GM19238 (cell line): ENCODE measurements around the gene SLC9A7.
"Not testable (repeated sequence)": the region's sequence is repeated elsewhere in the genome, so short reads cannot be mapped to it uniquely, and the experiment has no call there.

Source experiments
- DNase-seq: peaks from one replicate; pipeline ENCODE4 v3.0.0; 2011; ENCODE audit warnings: low spot score; ENCODE audit not compliant: insufficient read length

Gene SLC9A7

DNA sequence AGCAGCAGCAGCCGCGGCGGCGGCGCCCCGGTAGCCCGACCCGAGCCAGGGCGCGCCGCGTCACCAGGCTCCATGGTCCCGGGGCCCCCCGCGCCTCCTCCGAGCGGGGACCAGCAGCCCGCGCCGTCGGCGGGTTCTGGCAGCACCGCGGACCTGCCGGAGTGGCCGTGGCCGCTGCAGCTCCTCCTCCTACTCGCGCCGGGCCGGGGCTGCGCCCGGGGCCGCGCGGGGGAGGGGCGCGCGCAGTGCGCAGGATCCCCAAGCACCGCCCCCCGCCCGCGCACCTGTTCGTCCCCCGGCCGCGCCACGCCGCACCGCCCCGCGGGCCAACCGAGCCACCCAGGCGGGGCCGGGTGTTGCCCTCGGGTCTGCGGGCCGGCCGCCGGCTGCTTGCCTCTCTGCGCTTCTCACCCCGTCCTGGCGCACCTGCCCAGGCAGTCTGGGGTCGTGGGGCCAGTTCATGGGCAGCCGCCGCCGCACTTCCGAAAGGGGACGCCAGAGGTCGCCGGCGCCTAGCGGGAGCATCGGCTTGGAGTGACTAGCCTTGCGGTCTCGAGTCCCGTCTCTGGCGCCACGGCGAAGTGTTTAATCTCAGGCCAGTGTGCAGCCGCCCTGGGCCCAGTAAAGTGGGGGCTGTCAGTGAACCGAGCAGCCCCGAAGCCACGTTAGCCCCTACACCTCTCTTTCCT is at the start of gene SLC9A7:
SLC9A7 (minus strand) TSS at position 163 of the 689 bp plus-strand sequence; CDS start at position 74, 89 bp downstream.
- DNase-seq = peak; percentile 42

DNA sequence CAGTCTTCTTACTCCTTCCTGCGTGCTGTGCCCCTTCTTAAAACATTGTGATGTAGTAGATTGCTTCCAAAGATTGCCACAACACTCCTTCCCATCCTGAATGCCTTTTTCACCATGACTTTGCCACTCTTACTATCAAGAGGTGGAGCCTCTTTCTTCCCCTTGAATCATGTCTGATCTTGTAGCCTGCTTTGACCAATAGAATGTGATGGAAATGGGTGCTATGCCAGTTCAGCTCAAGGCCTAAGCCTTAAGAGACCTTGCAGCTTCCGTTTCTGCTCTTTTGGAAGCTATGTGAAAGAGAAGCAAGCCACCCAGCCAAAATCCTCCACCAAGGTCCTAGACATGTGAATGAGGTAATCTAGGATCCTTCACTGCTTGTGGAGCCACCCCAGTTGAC is 46.4 kb upstream of the SLC9A7 start:
- DNase-seq = no peak

DNA sequence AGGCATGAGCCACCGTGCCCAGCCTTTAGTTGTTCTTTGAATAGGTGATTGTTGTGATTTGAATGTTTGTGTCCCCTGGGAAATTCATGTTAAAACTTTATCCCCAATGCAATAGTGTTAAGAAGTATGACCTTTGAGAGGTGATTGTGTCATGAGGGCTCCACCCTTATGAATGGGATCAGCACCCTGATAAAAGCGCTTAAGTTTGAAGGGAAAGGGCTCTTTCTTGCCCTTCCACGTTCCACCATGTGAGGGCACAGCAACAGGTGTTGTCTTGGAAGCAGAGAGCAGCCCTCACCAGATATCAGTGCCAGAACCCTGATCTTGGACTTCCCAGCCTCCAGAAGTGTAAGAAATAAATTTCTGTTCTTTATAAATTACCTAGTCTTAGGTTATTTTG is 44.2 kb upstream of the SLC9A7 start:
- DNase-seq = no peak

DNA sequence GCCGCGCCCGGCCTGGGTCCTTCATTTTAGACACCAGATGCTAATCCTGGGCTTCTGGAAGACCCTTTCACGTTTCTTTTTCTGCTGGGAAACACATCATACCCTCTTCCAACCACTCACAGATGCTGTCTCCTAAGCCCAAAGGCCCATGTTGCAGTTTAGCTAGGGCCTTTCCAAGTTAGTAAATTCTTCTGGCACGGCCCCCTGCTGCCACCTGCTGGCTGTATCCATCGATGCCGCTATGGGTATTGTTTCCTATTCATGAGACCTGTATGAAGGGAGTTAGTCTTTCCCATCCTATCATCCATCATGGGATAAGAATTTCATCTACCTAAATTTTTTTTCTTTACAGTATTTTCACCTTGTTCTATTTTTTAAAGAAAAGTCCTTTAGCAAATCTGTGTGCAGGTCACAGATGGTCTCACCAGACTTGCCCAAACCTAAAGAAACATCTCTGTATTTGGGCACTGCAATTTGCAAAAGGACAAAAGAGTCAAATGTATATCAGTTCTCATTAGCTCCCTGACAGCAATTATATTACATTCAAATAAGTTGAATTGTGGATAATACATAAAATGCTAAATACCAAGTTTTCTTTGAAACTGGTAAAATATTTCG is 37.8 kb upstream of the SLC9A7 start:
- DNase-seq = peak; percentile 23

DNA sequence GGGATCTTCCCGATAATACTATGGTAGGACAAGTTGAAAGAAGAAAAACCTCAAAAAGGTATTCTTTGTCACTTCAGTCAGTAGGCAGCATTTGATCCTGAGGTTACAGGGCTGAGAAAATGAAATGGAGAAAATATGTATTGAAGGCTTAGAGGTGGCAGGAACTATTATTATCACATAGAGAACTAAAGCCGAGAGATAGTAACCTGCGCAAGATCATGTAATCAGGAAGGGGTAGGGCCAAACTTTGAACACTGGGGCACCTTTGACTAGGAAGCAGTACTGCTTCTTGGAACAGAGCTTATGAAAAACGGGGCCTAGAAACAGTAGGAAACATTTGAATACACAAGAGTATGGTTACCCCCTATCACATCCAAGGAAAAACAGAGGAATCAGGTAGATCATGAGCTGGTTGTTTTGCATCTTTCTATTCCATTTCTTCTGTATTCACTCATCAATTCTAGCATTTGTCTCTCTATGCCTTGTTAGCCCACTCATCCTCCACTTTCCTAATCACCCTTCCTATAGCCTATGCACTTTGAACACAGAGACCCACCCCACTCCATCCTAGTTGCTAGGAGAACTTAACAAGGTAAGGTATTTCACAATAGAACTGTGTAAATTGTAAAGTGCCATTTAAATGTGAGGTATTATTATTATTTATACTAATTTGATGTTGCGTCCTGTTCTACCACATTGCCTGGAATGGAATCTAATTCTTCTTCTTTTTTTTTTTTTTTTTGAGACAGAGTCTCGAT is 34.6 kb upstream of the SLC9A7 start:
- no peak for DNase-seq

DNA sequence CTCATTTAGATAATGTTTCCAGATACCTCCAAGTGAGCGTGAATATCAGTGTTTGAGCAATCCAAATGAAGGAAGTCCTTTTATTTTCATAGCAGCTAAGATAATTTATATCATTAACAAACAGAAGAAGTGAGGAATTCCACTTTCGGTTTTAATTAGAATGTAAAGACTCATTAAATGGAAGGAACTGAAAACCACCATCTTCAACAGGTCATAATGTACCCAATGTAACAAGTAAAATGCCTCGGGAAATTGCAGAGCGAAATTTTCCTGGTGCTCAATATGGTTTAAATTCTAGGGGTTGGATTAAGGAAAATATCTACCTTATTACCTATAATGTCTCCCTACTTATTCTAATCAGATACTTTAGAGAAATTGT is 33.9 kb upstream of the SLC9A7 start:
- DNase-seq = no peak

DNA sequence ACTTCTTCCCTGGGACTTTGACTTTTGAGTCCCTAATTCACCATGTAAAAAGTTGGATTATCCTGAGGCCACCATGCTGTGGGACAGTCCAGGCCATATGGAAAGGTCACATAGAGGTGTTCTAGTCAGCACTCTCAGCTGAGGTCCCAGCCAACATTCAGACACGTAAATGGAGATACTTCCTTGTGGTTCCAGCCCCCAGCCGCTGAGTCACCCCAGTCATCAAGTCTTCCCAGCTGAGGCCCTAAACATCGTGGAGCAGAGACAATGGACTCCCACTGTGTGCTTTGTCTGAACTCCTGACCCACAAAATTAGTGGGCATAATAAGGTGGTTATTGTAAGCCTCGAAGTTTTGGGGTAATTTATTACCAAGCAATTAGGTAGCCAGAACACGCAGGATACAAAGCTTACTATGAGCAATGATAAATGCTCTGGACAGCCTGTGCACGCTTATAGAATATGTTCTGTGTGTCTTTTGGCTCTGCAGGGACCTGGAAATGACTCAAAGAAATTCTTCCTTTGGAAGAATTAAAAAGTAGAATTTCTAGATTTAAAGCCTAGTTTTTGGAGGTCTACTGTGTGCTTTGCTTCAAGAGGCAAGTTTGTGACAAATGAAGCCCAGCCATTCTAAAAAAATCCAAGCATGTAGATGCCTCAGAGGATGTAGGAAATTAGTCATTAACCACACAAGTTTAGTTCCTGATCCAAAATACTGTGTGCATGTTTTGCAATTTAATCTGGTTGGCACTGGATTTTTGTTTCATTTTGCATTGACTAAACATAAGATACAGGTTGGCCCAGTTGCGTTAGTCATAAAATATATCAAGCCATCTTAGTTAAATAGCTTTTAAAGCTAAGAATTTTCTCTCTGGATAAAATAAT is 33.2 kb upstream of the SLC9A7 start:
- peak; percentile 27 for DNase-seq

GRCh38 chrX:46788902-46789301 is 30.0 kb upstream of the SLC9A7 start:
- no peak for DNase-seq

DNA sequence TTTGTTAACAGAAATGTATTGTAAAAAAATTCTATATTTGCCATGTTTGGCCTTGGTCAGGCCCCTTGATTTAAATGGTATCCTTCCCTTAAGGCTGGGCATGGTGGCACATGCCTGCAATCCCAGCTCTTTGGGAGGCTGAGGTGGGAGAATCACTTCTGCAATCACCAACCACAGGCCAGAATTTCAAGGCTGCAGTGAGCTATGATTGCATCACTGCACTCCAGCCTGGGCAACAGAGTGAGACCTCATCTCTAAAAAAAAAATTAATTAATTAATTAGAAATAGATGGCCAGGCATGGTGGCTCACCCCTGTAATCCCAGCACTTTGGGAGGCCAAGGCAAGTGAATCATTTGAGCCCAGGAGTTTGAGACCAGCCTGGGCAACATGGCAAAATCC is 25.5 kb upstream of the SLC9A7 start:
- DNase-seq = not testable (repeated sequence)

- DNase-seq = no peak
Measured at GRCh38 chrX:46782034-46782433, 23.1 kb upstream of the SLC9A7 start.

DNA sequence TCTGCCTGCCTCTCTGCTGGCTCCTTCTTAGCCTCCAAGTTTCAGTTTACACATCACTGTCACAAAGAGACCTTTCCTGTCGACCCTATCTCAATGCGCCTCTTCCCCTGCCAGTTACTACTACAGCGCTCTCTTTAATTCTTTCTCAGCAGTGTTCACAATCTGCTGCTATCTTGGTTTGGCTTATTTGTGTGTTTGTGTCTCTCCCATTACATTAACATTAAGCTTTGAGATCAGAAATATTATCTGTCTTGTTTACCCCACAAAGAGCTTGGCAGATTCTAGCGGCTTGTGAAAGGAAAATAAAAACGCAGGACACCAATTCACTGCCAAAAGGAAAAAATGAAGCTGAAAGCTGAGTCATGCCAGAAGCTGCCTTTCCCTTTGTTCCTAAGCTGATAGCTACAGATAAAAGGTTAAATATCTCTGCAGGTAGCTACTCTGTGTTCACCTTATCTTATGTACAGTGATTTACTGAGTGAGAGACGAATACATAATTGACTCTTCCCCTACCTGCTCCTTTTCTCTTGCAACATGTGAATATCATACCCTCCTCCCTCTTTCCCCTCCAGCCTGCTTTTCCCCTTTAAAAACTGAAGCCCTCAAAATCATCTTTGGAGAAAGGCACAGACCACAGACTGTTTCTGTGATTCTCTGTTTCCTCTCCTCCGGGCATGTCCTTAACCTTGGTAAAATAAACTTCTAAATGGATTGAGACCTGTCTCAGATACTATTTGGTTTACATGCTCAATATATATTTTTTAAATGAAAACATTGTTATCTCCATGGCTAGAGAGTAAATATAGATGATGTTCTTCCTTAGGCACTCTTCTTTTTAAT is 19.3 kb upstream of the SLC9A7 start:
- DNase-seq = no peak

GRCh38 chrX:46770817-46771163 is 11.9 kb upstream of the SLC9A7 start:
- DNase-seq = no peak

DNA sequence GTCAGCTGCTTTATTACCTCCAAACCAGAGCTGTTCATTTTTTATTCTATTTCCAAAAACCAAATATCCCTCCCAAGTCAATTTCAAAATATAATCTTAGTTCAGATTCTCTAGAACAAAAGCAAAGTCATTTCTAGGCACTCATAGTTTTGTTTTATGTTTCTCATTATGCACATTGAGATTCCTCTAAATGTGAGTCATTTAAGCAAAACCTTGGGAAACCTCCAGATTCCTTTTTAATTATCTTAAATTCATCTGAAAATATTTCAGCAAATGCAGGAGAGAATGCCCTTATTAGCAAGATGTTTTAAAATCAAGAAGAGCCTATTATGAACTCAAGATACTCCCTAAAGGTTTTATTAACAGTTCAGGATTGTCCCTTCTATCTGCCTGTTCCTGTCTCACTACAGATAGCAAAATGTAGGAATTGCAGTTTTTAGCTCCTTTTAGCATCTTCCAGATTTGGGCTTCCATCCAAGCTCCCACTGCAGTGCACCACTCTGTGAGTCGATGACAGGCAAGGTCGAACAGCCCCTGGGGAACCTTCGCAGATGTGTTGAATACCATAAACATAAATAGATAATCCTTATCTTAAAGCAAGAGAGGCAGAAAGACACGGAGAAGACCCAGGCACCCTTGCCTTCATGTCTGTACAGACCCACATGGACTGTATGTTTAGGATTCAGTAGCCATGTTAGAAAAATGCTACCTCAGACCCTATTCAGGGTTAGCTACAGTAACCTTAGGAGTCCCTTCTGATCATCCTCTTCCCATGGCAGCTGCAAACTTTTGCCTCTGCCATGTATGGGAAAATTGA is 11.3 kb upstream of the SLC9A7 start:
- DNase-seq = no peak

GRCh38 chrX:46762963-46763362 is 4.0 kb upstream of the SLC9A7 start:
- no peak for DNase-seq

- no peak for DNase-seq
Measured at GRCh38 chrX:46759645-46759974, 692 bp upstream of the SLC9A7 start.

DNA sequence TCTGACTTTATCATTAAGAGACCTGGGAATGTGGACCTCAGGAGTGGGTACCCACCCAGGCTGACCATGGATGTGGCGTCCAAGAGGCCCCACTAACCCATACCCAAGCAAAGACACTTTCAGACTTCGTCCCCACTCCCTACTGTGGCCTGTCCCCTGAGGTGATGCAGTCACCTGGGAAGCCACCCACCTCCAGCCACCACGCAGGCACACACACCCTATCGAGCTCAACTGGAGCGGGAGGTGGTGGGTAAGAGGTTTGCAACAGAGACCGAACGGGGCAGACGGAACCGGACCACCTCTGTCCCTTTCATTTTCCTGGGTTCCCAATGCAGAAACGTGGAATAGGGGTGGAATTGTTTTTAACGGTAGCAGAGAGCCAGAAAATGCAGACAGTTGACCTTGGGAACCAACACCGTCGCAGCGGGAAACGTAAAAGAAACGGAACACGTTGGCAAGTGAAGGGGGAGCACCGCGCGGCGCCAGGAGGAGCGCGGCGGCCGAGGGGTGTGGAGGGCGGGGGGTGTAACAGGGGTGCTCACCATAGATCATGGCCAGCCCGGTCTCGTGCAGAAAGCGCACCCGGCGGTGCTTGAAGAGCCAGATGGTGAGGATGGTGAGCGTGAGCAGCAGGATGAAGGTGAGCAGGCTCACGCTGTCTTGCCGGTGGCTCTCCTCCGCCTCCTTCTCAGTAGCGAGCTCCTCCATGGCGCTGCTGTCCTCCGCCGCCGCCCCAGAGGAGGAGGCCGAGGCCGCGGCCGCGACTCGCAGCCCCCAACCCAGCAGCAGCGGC is 559 bp downstream of the SLC9A7 start:
- DNase-seq = peak; percentile 12

DNA sequence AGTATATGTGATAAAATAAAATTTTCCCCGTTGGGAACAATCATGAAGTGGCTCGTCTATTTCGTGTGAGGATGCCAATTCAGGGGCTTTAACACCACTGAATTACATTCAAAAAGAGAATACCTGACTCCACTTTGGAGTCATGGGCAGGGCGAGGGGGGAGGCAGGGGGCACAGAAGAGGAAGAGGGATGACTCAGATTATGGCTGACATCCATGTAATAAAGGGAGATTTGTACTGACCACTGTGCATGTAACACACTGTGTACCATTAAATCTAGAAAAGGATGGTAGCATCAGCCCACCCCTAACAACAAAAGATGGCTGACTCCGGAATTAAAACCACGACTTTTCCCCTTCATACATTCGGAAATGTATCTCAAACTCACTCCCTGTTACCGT is 1.3 kb downstream of the SLC9A7 start:
- DNase-seq = no peak

DNA sequence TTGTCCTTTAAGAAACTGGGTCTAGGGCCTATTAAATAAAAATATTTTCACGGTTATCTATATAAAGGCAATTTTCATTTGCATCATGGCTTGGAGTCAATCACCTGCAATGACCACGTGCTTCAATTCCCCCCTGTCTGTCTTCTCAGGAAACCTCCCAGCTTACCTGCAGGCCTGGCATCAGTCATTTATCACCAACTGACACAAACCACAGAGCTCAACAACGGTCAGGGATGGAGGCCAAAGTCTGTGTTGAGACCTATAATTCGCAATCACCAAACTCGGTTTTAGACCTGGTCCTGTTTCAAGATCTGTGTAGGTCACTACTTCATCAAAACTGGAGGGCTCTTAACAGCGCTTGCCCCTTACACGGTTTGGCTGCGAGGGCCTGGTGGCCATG is 1.9 kb downstream of the SLC9A7 start:
- no peak for DNase-seq

- DNase-seq = no peak
Measured at GRCh38 chrX:46755671-46756070, 3.2 kb downstream of the SLC9A7 start.
